ENCODE results near the gene SNPH. TPM values are rescaled to one million over a fixed set of nuclear protein-coding genes. Genes with fewer than 3 reads are reported as not detected.

The SNPH gene
- total RNA-seq, 1 experiment from 2014 or later = 21.4 TPM

GRCh38 chr20:1267161-1267560 is 1.1 kb downstream of the SNPH start:
- CTCF ChIA-PET = no interaction called here
- H3F3A ChIP-seq (ENCODE audit: low read length, unreplicated experiment) = no peaks in the 10 kb centered on the region
- peak overlapping the region; percentile 88 for H3K4me2 ChIP-seq (ENCODE audit: low read length)
- POLR2A ChIA-PET (ENCODE audit: unreplicated experiment) = interaction anchor here (0.6 kb wide), 1 partner anchor 859 kb away, joined by 3 read pairs; no protein-coding TSS in a partner anchor
- intact Hi-C loops (cut with micrococcal nuclease) = no loop called here
- BruUV-seq (replicated peaks) = no TSS peak
- no peak for DNase-seq
- peak overlapping the region; percentile 92; the same call in 1 of the 2 replicates for H2AFZ ChIP-seq (ENCODE audit: low read length)
- peak overlapping the region; percentile 90 for H3K4me3 ChIP-seq (ENCODE audit: low read length)
- H3K9me2 ChIP-seq (replicated peaks; ENCODE audit: low read length) = no peaks in the 10 kb centered on the region
- H3K4me1 ChIP-seq (ENCODE audit: insufficient read depth, low read length) = peaks cover 13% of the 10 kb centered on the region; the same call in 1 of the 2 replicates
- no peak for ATAC-seq
- H3K79me2 ChIP-seq (ENCODE audit: low read length) = 0 out of 2 replicates have a peak, but pooled peaks cover 3% of the 10 kb centered on the region
- TF ChIP-seq EZH2 (IDR thresholded peaks at IDR 0.05; ENCODE audit: low read length, unreplicated experiment) (no peak), CTCF (conservative IDR thresholded peaks at IDR 0.05; ENCODE audit: low read depth, low read length) (no peak), EZH2phosphoT487 (IDR thresholded peaks at IDR 0.05; ENCODE audit: borderline replicate concordance, low read length) (no peak)
- no peak overlapping the region for H3K27ac ChIP-seq (ENCODE audit: low read length)
- no peaks in the 10 kb centered on the region for H3K27me3 ChIP-seq (ENCODE audit: low read length)
- no peak overlapping the region for H3K9ac ChIP-seq (ENCODE audit: low read length)
- H3K9me3 ChIP-seq (ENCODE audit: low read length) = no peaks in the 10 kb centered on the region
- H3K36me3 ChIP-seq (ENCODE audit: low read depth, low read length) = no peaks in the 10 kb centered on the region
- no peaks in the 10 kb centered on the region for H4K20me1 ChIP-seq (ENCODE audit: low read length)

- no peak overlapping the region for H3K27ac ChIP-seq (ENCODE audit: low read length)
- 0 out of 2 replicates have a peak, but pooled peaks cover 3% of the 10 kb centered on the region for H3K79me2 ChIP-seq (ENCODE audit: low read length)
- ChIA-PET CTCF (no interaction called here), POLR2A (ENCODE audit: unreplicated experiment) (no interaction called here)
- no peaks in the 10 kb centered on the region for H3K9me2 ChIP-seq (replicated peaks; ENCODE audit: low read length)
- no peak overlapping the region for H3K4me3 ChIP-seq (ENCODE audit: low read length)
- no peak overlapping the region for H3K9ac ChIP-seq (ENCODE audit: low read length)
- H4K20me1 ChIP-seq (ENCODE audit: low read length) = no peaks in the 10 kb centered on the region
- no peak overlapping the region for H2AFZ ChIP-seq (ENCODE audit: low read length)
- peaks cover 13% of the 10 kb centered on the region; the same call in 1 of the 2 replicates for H3K4me1 ChIP-seq (ENCODE audit: insufficient read depth, low read length)
- no peaks in the 10 kb centered on the region for H3K36me3 ChIP-seq (ENCODE audit: low read depth, low read length)
- no peak for DNase-seq
- intact Hi-C loops (cut with micrococcal nuclease) = no loop called here
- no peaks in the 10 kb centered on the region for H3K9me3 ChIP-seq (ENCODE audit: low read length)
- ATAC-seq = no peak
- no peaks in the 10 kb centered on the region for H3F3A ChIP-seq (ENCODE audit: low read length, unreplicated experiment)
- H3K27me3 ChIP-seq (ENCODE audit: low read length) = no peaks in the 10 kb centered on the region
- no peak overlapping the region for H3K4me2 ChIP-seq (ENCODE audit: low read length)
- BruUV-seq (replicated peaks) = no TSS peak
- no peak for TF ChIP-seq EZH2 (IDR thresholded peaks at IDR 0.05; ENCODE audit: low read length, unreplicated experiment)
- TF ChIP-seq EZH2phosphoT487 (IDR thresholded peaks at IDR 0.05; ENCODE audit: borderline replicate concordance, low read length) = no peak
Observed at GRCh38 chr20:1267809-1268374, 1.8 kb downstream of the SNPH start.

GRCh38 chr20:1269235-1269634 is 3.1 kb downstream of the SNPH start:
- no peaks in the 10 kb centered on the region for H3K36me3 ChIP-seq (ENCODE audit: low read depth, low read length)
- no peaks in the 10 kb centered on the region for H3K27me3 ChIP-seq (ENCODE audit: low read length)
- H3K79me2 ChIP-seq (ENCODE audit: low read length) = 0 out of 2 replicates have a peak, but pooled peaks cover 3% of the 10 kb centered on the region
- TF ChIP-seq CTCF (conservative IDR thresholded peaks at IDR 0.05; ENCODE audit: low read depth, low read length) = no peak
- TF ChIP-seq EZH2 (IDR thresholded peaks at IDR 0.05; ENCODE audit: low read length, unreplicated experiment) = no peak
- no peak for TF ChIP-seq EZH2phosphoT487 (IDR thresholded peaks at IDR 0.05; ENCODE audit: borderline replicate concordance, low read length)
- no peak overlapping the region for H2AFZ ChIP-seq (ENCODE audit: low read length)
- H4K20me1 ChIP-seq (ENCODE audit: low read length) = no peaks in the 10 kb centered on the region
- ChIA-PET CTCF (no interaction called here), POLR2A (ENCODE audit: unreplicated experiment) (no interaction called here)
- no peaks in the 10 kb centered on the region for H3K9me2 ChIP-seq (replicated peaks; ENCODE audit: low read length)
- intact Hi-C loops (cut with micrococcal nuclease) = no loop called here
- H3K9me3 ChIP-seq (ENCODE audit: low read length) = no peaks in the 10 kb centered on the region
- no TSS peak for BruUV-seq (replicated peaks)
- no peaks in the 10 kb centered on the region for H3F3A ChIP-seq (ENCODE audit: low read length, unreplicated experiment)
- H3K4me3 ChIP-seq (ENCODE audit: low read length) = no peak overlapping the region
- no peak overlapping the region for H3K9ac ChIP-seq (ENCODE audit: low read length)
- ATAC-seq (no peak), DNase-seq (no peak)
- H3K4me2 ChIP-seq (ENCODE audit: low read length) = no peak overlapping the region
- no peak overlapping the region for H3K27ac ChIP-seq (ENCODE audit: low read length)
- H3K4me1 ChIP-seq (ENCODE audit: insufficient read depth, low read length) = peaks cover 13% of the 10 kb centered on the region; the same call in 1 of the 2 replicates
